NCI-H524 (cell line): ENCODE results near the gene CFAP46.
A peak's percentile ranks its signal among the peaks of the same experiment; 100 is the strongest.
"Not testable (repeated sequence)": the region's sequence is repeated elsewhere in the genome, so short reads cannot be mapped to it uniquely, and the experiment has no call there.

Source experiments
- DNase-seq, 2 experiments: peaks; one replicate each; lab custom pipeline; 2025; lab: John Stamatoyannopoulos, UW

CFAP46 gene

GRCh38 chr10:132962623-132963429 is 20.5 kb upstream of the CFAP46 start:
- DNase-seq: no peak

- peak in 1 of 2 experiments; percentile 2 for DNase-seq
Measured at GRCh38 chr10:132961787-132962622, 19.6 kb upstream of the CFAP46 start.

GRCh38 chr10:132961420-132961786 is 19.0 kb upstream of the CFAP46 start:
- DNase-seq: no peak

DNA sequence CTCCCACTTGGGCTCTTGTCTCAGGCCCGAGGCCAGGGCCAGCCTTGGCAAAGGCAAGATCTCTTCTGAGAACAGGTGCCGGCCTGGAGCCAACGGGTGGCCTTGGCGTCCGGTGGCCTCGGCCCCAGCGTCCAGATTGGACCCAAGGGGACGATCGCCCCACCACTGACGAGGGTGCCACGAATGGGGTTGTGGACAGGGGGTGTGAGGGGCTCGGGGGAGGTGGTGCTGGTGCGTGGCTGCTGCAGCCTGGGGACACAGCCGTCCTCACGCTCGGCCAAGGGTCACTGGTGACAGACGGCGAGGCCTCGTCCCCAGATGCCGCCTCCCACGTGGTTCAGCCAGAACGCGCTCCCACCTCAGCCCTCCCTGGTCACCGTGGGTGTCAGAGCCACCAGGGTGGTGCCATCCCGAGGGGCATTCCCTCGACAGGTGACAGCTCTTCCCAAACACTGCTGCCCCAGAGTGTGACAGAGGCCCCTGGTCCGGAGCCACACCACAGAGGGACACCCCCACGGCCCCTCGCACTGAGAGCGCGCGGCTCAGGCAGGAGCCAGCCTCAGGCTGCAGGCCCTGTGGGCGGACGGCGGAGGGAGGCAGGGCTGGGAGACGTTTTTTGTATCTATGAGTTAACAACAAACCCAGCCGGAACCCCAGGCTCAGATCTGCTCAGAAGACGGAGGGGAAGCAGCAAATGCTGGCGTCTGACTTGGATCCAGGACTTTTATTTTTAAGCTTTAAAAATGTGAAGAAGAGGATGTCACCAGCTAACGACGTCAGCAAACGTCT is 18.5 kb upstream of the CFAP46 start:
- no peak for DNase-seq

DNA sequence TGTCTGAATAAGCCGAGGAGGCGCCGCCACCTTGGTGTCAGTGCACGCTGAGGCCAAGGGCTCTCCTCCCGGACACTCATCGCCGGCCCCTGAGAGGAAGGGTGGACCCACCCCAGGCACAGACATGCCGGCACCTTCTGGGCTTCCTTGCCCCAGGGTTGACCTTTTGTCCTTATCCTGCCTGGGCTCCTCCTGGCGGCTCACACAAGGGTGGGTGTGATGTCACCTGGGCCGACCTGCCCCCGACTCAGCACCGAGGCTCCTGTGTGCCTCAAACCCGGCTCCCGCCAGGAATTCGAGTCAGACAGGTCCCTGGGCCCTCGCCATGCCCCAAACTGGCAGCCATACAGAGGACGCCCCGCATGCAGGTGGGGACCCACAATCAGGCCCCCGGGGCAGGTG is 17.7 kb upstream of the CFAP46 start:
- DNase-seq: no peak

DNA sequence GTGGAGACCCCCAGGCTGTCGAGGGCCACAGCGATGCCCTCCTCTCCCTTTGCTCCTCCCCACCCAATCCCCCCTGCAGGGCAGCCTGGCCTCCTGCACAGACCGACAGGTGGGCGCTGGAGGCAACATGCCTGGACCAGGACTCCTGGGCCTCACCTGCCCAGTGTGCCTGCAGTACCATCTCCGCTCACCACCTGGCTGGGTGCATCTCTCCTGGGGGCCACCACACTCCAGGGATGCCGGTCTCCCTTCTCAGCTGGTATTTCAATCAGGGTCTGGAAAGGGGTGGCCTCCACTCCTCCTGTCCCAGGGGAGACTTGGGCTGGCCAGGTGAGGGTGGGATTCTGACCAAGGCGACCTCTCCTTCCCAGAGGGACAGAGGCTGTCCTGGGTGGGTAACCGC is 17.2 kb upstream of the CFAP46 start:
- no peak for DNase-seq

GRCh38 chr10:132958883-132959558 is 16.7 kb upstream of the CFAP46 start:
- DNase-seq: no peak

DNA sequence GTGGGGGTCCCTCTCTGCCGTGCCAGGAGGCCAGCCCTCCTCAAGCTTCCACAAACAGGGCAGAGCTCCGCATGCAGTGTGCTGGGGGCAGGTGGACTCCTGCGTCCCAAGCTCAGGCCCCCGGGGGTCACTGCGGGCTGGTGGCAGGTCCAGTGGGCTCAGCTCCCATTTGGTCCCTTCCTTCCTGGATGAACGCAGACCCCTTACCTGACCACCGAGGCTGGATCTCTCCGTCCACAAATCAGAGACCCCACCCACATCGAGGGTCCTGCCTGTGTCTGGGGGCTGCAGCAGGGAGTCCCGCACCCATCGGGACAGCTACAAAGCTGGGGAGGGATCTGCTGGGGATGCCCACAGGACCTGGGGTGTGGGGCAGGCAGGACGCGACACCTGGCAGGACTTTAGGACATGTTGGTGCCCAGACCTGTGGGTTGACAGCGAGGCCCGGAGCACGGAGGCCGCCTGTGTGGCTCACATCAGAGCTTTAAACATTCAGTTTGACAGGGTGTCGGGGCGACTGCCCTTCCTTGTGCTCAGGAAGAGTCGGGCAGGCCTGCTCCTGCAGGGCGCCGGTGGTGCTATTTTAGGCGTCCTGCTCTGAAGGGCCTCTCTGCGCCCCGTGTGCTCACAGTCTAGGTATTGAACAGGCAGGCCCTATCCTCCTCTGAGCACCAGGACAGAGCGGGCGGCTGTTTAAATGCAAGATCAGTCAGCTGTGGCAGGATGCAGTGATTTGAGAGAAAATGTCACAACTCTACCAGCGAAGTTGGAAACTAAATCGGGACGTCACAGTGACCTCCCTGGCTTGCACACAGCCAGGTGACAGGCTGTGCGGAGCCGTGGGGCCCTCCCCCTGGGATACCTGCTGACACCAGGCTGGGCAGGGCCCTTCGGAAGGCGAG is 15.9 kb upstream of the CFAP46 start:
- no peak for DNase-seq

DNA sequence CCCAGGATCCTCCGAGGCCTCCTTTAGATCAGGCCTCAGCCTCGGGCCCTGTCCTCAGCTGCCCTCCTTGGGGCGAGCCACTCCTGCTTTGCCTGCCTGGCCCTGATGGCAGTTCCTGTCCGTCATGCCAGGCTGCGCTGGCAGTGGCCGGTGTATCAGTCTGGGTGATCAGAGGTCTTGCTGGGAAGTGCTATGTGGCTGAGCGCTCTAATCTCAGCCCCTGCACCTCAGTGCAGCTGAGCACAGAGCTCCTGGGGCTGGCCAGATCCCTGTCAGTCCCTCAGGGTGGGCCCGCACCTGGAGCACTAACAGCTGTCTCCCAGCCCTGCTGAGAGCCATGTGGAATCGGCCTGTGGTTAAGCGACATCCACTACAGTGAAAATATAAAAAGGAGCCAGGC is 14.8 kb upstream of the CFAP46 start:
- no peak for DNase-seq

DNA sequence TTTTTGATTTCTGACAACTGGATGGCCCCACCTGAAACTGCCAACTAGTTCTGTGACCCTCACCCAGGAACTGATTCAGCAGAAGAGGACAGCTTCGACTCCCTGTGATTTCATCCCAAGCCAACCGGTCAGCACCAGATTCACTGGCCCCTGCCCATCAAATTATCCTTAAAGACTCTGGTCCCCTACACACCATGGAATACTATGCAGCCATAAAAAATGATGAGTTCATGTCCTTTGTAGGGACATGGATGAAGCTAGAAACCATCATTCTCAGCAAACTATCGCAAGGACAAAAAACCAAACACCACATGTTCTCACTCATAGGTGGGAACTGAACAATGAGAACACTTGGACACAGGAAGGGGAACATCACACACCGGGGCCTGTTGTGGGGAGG is 13.9 kb upstream of the CFAP46 start:
- not testable (repeated sequence) for DNase-seq

- DNase-seq: no peak
Measured at GRCh38 chr10:132955479-132955878, 13.1 kb upstream of the CFAP46 start.

- DNase-seq: no peak
Measured at GRCh38 chr10:132953428-132953827, 11.1 kb upstream of the CFAP46 start.

GRCh38 chr10:132951926-132952325 is 9.6 kb upstream of the CFAP46 start:
- DNase-seq: no peak

- DNase-seq: no peak
Measured at GRCh38 chr10:132948351-132948750, 6.0 kb upstream of the CFAP46 start.

DNA sequence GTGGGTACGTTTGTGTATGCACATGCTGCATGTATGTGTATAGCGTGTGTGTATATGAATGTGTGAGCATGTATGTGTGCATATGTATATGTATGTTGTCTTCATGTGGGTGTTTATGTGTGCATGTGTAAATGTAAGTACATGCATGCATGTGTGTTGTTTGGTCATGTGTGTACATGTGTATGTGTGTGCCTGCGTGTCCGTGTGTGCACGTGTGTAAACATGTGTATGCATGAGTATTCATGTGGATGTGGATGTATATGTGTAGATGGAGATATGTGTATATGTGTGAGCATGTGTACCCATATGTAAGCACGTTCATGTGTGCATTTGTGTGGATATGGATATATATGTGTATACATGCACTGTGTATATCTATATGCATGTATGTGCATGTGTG is 5.5 kb upstream of the CFAP46 start:
- DNase-seq: no peak

- no peak for DNase-seq
Measured at GRCh38 chr10:132946806-132947546, 4.6 kb upstream of the CFAP46 start.

GRCh38 chr10:132946311-132946710 is 3.9 kb upstream of the CFAP46 start:
- DNase-seq: no peak

- no peak for DNase-seq
Measured at GRCh38 chr10:132945894-132946255, 3.5 kb upstream of the CFAP46 start.

DNA sequence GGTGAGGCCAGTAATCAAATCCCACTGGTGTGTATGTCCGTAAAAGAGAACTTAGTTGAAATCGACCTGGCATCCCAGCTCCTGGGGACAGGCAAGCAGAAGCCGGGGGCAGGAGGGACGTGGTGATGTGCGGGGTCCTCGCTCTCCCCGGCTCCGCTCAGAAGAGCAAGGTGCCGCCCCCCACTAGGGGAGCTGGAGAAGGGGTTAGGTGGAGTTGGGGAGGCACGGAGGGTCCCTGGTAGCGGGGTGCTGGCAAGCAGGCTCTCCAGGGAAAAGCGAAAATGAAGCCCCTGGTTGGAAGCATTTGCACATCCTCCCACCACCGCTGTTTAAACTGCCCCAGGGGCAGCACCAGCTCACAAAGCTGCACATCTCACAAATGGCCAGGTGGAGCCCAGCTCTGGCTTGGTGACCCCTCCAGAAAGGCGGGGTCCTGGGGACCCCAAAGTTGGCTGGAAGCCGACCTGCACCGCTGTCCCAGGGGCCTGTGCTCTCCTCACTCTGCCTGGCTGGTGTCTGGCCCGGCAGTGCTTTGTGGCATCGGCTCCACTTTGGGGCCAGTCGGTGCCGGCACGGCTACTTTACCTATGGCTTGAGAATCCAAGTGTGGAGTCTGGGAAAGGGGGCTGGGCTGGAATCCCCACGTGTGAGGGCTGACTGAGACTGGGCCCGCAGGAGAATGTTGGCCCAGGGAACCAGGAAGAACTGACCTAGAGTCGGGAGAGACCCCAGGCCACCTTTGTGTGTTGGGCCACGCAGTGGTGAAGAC is 2.9 kb upstream of the CFAP46 start:
- DNase-seq: no peak
